NCI-H1417 (cell line): ENCODE data around the gene CCDC158.
"Not testable (repeated sequence)": the region's sequence is repeated elsewhere in the genome, so short reads cannot be mapped to it uniquely, and the experiment has no call there.

Experiments used
- DNase-seq, 3 experiments: peaks; one replicate each; lab custom pipeline; 2025; lab: John Stamatoyannopoulos, UW

The CCDC158 gene

GRCh38 chr4:76311896-76312331, 109.0 kb downstream of the CCDC158 start:
- no peak for DNase-seq

DNA sequence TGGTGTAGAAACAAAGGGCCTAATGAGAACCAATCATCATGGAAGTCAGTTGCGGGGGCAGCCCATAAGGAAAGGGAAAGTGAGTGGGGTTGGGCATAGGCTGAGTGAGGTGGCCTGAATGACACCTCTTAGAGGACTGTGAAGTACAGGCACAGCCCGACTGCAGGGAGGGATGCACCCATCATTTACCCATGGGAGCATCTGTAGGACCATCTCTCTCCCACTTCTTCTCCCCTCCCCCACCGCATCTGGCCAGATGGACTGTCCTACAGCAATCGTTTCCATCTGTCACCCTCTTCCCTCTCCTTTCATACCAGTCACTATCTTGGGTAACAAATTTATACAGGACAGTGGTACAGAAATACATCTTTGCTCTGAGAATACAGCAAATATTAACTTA, 110.3 kb downstream of the CCDC158 start:
- DNase-seq, result no peak

- no peak for DNase-seq
These were observed 110.9 kb downstream of the CCDC158 start for GRCh38 chr4:76309939-76310550.

DNA sequence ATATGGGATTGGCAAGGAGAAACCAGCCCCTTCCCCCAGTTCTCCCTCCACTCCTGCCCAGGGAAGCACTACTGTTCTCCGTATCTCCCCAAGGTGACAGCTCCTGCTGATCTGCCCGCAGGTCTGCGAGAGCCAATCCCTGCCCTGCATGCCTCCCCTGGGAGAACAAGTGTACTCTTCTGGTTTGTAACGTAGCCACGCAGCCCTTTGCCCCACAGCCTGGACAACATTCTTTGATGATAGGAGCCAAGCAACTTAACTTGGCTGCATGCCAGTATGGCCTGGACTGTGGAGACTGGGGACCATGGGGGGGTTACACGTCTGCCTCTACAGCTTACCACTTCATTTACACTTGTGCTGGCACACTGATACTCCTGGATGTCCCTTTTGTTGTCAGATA, 112.4 kb downstream of the CCDC158 start:
- peak in 1 of 3 experiments; percentile 12 for DNase-seq

- peak in 1 of 3 experiments; percentile 36 for DNase-seq
These were observed 113.3 kb downstream of the CCDC158 start for GRCh38 chr4:76307660-76308014.

DNA sequence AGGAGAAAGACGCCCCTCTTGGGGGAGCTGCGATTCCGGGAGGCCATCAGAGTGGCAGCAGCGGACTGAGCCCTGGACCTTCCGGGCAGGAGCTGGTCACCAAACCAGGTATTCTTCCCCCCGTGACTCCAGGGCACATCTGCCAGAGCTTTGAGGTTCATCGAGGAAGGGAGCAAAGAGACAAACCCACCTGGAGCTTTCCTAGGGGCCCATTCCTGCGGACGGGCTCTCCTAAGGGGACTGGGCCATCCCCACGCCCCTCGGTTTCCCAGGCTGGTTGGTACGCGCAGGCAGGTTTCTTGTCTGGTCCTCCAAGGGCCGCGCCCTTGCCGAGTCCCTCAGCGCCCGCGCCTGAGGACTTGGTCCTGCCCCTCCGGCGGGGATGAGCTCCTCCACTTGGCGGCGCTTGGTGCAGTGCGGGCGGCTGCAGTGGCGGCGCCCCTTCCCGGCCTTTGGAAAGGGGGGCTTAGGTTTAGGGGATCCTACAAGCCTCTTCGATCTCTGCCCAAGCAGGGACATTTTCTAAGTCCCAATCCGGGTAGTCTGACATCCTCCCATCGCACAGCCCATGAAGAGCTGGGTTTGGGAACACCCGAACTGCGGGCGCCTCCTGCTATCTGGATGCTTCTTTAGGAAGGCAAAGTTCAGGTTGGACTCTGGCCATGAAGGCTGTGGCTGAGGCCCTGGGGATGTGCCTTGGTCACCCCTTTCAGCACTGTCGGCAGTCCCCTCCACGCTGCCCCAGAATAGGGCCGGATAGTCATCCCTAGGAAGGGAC, 113.9 kb downstream of the CCDC158 start:
- DNase-seq, result peak; percentile 19 to 77 (median 77)

- DNase-seq, result peak; percentile 30 to 87 (median 87)
These were observed 114.7 kb downstream of the CCDC158 start, which contains the start of gene STBD1 for GRCh38 chr4:76305971-76306881. TSS of gene STBD1 (plus strand) at chr4:76306733. CDS start at chr4:76306770, 37 bp downstream.

- DNase-seq, result peak in 1 of 3 experiments; percentile 33
These were observed 115.8 kb downstream of the CCDC158 start for GRCh38 chr4:76305033-76305687.

GRCh38 chr4:76302826-76303438, 118.0 kb downstream of the CCDC158 start:
- DNase-seq, result no peak

DNA sequence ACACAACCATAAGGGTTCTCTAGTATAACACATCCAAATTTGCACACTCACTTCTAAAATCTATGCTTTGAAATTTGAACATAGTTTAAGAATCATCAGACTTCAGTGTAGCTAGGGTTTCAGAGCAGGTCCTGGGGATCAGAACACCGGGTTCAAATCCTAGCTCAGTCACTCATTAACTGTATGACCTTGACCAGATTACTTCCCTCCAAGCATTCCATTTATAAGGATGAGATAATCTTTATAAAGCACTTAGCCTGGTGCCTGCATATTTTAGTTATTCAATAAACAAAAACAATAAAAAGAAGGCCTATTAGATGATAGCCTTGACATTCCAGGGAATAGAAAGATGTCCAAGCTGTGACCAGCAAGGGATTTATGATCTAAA, 119.2 kb downstream of the CCDC158 start:
- no peak for DNase-seq

DNA sequence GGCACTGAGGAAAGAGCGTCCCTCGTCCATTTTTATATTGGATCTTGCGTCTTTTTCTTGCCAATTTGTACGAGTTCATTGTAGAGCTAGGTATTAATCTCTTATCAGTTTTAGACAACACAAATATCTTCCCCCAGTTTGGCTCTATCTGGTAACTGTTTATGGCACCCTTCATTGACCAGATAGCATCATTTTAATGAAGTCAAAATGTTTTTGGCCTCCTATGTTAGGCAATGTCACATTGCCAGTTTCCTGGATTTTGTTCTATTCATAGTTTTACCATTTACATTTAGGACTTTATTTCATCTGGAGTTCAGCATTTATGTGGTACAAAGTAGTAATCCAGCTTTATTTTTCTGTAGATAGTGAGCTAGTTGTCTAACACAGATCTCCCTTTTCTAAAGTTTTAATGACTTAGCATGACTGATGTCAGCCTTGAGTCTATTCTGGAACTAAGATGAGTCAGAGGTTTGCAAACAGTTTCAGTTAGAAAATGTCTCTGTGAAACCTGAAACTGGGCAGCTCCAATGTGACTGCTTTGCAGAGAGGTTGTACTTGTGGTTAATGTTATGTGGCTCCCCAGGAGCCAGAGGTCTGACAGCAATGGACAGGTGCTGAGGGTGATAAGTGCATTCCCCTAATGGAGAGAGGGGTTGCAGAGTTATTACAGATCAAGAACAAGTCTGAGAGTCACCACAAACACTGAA, 119.7 kb downstream of the CCDC158 start:
- DNase-seq, result peak; percentile 6 to 81 (median 40)

DNA sequence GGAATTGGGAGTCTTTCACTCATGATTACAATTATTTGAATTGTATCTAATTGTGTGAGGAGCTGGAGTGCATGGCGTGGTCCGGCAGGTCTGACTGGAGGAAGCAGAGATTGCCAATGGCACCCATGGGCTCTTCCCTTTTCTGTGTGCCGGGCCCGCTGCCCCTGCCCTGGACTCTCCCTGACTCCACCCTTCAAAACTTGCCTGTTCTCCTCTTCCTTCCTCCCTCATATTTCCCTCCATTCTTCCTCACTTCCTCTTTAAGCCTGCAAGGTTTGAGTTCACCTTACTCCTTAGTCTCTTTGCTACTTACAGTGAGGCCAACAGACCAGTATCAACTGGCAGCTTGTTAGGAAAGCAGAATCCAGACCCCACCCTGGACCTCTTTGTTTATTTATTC, 120.9 kb downstream of the CCDC158 start:
- no peak for DNase-seq

- DNase-seq, result no peak
These were observed 122.7 kb downstream of the CCDC158 start for GRCh38 chr4:76298227-76298626.

DNA sequence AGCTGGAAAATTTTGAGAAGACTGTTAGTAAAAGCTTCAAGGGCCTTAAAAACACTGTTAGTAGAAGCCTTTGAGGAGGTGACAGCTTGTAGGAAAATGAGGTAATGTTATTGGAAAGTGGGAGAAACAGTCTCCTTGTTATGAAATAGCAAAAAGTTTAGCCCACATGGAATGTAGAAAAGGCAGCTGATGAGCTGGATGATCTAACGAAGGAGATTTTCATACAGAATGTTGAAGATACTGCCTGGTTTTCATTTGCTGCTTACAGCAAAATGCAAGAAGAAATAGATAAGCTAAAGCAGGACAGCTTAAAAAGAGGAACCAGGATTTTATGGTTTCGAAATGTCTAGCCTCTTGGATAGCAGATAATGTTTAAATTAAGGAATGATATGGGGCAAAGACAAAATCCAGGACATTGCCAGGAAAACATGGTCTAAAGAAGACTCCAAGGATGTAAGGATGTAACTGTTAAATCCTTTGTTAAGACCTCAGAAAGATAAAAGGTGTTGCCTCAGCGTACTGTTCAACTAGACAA, 124.6 kb downstream of the CCDC158 start:
- no peak for DNase-seq

DNA sequence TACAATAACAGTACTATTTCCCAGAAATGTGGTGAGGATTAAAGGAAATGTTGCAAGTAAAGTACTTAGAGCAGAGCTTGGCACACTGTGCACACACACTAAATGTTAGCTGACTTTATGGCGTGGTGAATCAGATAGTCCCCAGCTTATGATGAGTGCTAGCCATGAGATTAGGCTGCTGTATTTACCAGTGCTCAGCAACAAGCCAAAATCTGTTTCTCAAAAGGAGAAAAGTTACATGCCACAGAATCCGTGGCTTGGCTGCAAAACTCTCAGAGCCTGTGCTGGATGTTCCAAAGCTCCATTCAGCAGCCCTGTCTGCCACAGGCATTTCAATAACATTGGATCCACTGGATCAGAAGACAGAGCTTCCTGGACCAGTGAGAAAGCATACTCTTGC, 127.2 kb downstream of the CCDC158 start:
- DNase-seq, result no peak

DNA sequence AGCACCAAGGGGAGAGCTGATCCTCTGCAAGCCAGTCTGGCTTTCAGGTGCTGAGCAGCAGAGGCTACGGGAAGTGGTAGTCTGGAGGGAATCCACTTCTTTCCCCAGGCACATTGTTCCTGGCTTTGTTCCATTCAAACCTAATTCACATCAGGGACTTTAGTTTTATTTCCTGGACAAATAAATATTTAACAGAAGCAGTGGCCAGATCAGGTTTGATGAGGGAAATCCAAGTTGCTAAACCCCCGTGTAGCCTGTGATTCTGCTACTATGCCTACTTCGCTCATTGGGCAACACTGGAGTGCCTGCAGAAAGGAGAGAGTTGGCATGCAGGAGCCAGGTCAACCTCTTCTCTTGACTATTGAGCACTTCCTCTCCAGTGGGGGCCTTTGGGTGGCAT, 128.2 kb downstream of the CCDC158 start:
- DNase-seq, result no peak

GRCh38 chr4:76287811-76288210, 133.1 kb downstream of the CCDC158 start:
- not testable (repeated sequence) for DNase-seq

- DNase-seq, result no peak
These were observed 137.0 kb downstream of the CCDC158 start for GRCh38 chr4:76283900-76284299.

DNA sequence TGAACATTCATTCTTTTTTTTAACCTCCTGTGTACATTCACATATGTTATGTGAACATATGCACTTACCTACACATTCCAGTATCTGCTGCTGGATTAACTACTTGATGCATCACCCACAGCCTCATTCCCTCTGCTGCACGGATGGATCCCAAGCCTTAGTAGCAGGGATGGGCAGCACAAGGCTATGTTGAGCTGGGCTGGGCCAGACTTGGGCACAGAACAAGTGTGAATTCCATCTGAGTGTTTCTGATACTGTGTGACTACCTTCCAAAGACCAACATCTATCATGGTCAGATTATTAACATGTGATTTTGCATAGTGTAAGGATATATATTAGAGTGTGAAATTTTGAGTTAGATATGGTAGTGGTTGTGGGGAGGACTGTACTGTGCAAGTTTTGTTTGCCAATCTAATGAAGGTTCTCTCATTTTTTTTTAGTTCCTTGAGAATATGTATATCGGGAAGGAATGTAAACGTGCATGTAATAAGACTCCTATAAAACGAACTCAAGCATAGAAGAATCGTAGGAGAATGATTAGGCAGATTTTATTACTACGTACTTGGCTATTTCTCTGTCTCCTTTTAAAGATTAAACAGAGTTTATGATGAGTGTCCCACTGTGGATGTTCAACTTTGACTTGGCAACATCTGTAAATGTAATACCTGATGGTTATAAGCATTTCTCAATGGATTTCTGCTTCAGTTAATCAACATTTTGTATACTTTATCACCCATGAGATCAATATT, 137.8 kb downstream of the CCDC158 start:
- DNase-seq, result no peak

GRCh38 chr4:76281594-76281993, 139.3 kb downstream of the CCDC158 start:
- DNase-seq, result not testable (repeated sequence)
